ENCODE measurements around the gene FAT2.

Gene FAT2

GRCh38 chr5:151591144-151591819 is at the start of gene FAT2:
FAT2 (minus strand) TSS chr5:151591331; CDS start chr5:151568931, 22,400 bp downstream.
- no peak for DNase-seq

- DNase-seq, result no peak
These were observed 47.5 kb upstream of the FAT2 start for GRCh38 chr5:151638619-151639018.

- DNase-seq, result no peak
These were observed 46.5 kb upstream of the FAT2 start for GRCh38 chr5:151637676-151638075.

- no peak for DNase-seq
These were observed 42.8 kb upstream of the FAT2 start for GRCh38 chr5:151633892-151634291.

GRCh38 chr5:151632941-151633340 is 41.8 kb upstream of the FAT2 start:
- no peak for DNase-seq

GRCh38 chr5:151632524-151632923 is 41.4 kb upstream of the FAT2 start:
- no peak for DNase-seq

GRCh38 chr5:151631941-151632340 is 40.8 kb upstream of the FAT2 start:
- no peak for DNase-seq

- no peak for DNase-seq
These were observed 39.0 kb upstream of the FAT2 start for GRCh38 chr5:151630088-151630487.

GRCh38 chr5:151628112-151628823 is 37.1 kb upstream of the FAT2 start:
- DNase-seq, result no peak

- no peak for DNase-seq
These were observed 36.5 kb upstream of the FAT2 start for GRCh38 chr5:151627650-151628049.

- DNase-seq, result no peak
These were observed 34.2 kb upstream of the FAT2 start for GRCh38 chr5:151625285-151625684.

- DNase-seq, result no peak
These were observed 33.3 kb upstream of the FAT2 start for GRCh38 chr5:151624476-151624875.

- DNase-seq, result peak; percentile 43
These were observed 31.4 kb upstream of the FAT2 start for GRCh38 chr5:151622367-151623088.

GRCh38 chr5:151620461-151620840 is 29.3 kb upstream of the FAT2 start:
- no peak for DNase-seq

- DNase-seq, result no peak
These were observed 28.8 kb upstream of the FAT2 start for GRCh38 chr5:151619812-151620460.

- DNase-seq, result no peak
These were observed 27.8 kb upstream of the FAT2 start for GRCh38 chr5:151618907-151619306.

GRCh38 chr5:151617841-151618710 is 26.9 kb upstream of the FAT2 start:
- DNase-seq, result no peak

- DNase-seq, result no peak
These were observed 26.3 kb upstream of the FAT2 start for GRCh38 chr5:151617383-151617840.

- DNase-seq, result no peak
These were observed 24.3 kb upstream of the FAT2 start for GRCh38 chr5:151615431-151615830.

- DNase-seq, result no peak
These were observed 23.4 kb upstream of the FAT2 start for GRCh38 chr5:151614565-151614964.

- DNase-seq, result no peak
These were observed 21.7 kb upstream of the FAT2 start for GRCh38 chr5:151612689-151613427.

Measured in NCI-H146 (cell line).